SJCRH30 (cell line): Measurements from ENCODE around the gene TINAGL1. TPM values are rescaled to one million over a fixed set of nuclear protein-coding genes. Genes with fewer than 3 reads are reported as not detected.

Experiments used
- total RNA-seq: library from RNA; depleted of rRNA; stranded (reverse); fragments of >200 nt; shearing (Covaris generic); gene quantifications from 2 replicates; pipeline ENCODE4 v1.2.3, GENCODE V29; 2014; rRNA removed

Gene TINAGL1
- total RNA-seq, 1 experiment from 2014 or later, result 1.2 TPM

Other genes starting within 250 kb of the TINAGL1 start
- 3.6 and 6.1 TPM in 2 replicates for gene FABP3, start 203.4 kb upstream of the TINAGL1 start, total RNA-seq
- 14.2 and 17.1 TPM in 2 replicates for gene SERINC2, start 163.3 kb upstream of the TINAGL1 start, total RNA-seq
- gene HCRTR1, start 41.2 kb downstream of the TINAGL1 start, total RNA-seq, result not detected in 2 replicates
- gene PEF1, start 68.4 kb downstream of the TINAGL1 start, total RNA-seq, result 64.8 and 72.3 TPM in 2 replicates
- 2.6 and 2.7 TPM in 2 replicates for gene COL16A1, start 127.5 kb downstream of the TINAGL1 start, total RNA-seq
- 0.73 and 1.1 TPM in 2 replicates for gene ADGRB2, start 187.8 kb downstream of the TINAGL1 start, total RNA-seq
- 0.05 and 0.16 TPM in 2 replicates for gene SPOCD1, start 239.5 kb downstream of the TINAGL1 start, total RNA-seq